PFSK-1 (cell line): ENCODE data around the gene GPC4.

Source experiments
- FOXP2 ChIP-seq: optimal IDR thresholded peaks from 2 replicates; pipeline ENCODE3; 2011; ENCODE audit warnings: borderline replicate concordance, control low read depth, inconsistent platforms; ENCODE audit not compliant: insufficient read depth; ENCODE audit errors: extremely low read length, extremely low read depth
- POLR2AphosphoS5 ChIP-seq: IDR thresholded peaks from 2 replicates; pipeline ENCODE4 v1.6.1; 2012; ENCODE audit warnings: low read depth, mild to moderate bottlenecking, control low read depth, low read length, moderate library complexity
- SIN3A ChIP-seq: IDR thresholded peaks from 2 replicates; pipeline ENCODE4 v1.6.1; 2012; ENCODE audit warnings: mild to moderate bottlenecking, low read length, moderate library complexity, borderline replicate concordance; ENCODE audit not compliant: insufficient read depth
- TAF1 ChIP-seq: IDR thresholded peaks from 2 replicates; pipeline ENCODE4 v1.6.1; 2012; ENCODE audit warnings: low read length, control low read depth, borderline replicate concordance; ENCODE audit not compliant: insufficient read depth
- TF ChIP-seq, protein P1 (sequence below), 2 experiments: IDR thresholded peaks; 2 replicates each; pipeline versions ENCODE4 v1.6.1 to v1.8.0; 2011 to 2012; ENCODE audit warnings: low read depth in 2 of 2, low read length in 2 of 2, control low read depth in 1 of 2, inconsistent platforms in 1 of 2, mild to moderate bottlenecking in 1 of 2, moderate library complexity in 1 of 2; ENCODE audit not compliant: insufficient read depth in 1 of 2

The GPC4 gene

DNA sequence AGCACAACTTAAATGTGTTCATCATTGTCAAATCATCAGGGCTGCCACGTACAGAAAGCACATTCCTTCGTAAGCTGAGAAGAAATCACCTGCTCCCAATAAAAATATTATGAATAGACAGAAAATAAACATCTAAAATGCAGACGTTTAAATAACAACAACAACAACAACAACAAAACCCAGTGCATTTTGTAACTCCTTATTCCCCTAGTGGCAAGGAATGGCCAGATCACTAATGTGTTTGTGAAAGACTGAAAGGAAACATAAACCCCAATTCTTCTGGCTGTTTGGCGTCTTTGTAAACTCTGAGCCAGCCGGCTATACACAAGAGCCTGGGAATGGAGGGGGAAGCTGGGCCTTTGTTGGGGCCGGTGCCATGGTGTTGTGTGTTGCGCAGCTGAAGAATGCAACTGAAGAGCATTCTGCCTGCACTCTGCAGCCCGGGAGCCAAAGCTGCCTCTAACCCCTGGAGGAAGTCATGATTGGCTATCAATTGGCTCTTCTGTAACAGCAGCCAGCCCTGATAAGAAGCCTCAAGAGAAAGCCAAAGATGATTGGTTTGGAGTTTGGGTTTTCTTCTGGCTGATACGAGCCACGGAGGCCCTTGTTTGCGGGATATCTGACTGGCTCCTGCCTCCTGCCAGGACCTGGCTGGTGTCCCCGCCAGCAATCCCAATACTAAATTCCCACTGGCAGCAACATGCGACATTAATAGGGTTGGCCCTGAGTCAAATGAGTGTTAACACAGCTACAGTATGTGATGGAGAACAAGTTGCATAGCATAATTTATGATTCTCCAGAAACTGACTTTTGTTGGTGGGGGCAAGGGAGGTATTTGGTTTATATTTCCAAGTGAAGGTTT lies 107.4 kb downstream of the GPC4 start:
- TF ChIP-seq, protein P1, sequence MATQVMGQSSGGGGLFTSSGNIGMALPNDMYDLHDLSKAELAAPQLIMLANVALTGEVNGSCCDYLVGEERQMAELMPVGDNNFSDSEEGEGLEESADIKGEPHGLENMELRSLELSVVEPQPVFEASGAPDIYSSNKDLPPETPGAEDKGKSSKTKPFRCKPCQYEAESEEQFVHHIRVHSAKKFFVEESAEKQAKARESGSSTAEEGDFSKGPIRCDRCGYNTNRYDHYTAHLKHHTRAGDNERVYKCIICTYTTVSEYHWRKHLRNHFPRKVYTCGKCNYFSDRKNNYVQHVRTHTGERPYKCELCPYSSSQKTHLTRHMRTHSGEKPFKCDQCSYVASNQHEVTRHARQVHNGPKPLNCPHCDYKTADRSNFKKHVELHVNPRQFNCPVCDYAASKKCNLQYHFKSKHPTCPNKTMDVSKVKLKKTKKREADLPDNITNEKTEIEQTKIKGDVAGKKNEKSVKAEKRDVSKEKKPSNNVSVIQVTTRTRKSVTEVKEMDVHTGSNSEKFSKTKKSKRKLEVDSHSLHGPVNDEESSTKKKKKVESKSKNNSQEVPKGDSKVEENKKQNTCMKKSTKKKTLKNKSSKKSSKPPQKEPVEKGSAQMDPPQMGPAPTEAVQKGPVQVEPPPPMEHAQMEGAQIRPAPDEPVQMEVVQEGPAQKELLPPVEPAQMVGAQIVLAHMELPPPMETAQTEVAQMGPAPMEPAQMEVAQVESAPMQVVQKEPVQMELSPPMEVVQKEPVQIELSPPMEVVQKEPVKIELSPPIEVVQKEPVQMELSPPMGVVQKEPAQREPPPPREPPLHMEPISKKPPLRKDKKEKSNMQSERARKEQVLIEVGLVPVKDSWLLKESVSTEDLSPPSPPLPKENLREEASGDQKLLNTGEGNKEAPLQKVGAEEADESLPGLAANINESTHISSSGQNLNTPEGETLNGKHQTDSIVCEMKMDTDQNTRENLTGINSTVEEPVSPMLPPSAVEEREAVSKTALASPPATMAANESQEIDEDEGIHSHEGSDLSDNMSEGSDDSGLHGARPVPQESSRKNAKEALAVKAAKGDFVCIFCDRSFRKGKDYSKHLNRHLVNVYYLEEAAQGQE (IDR thresholded peaks at IDR 0.05; ENCODE audit: insufficient read depth in 1 of 2, low read depth in 2 of 2, low read length in 2 of 2): no peak
- no peak for TF ChIP-seq FOXP2
- TF ChIP-seq SIN3A: no peak
- no peak for TF ChIP-seq TAF1
- no peak for TF ChIP-seq POLR2AphosphoS5

DNA sequence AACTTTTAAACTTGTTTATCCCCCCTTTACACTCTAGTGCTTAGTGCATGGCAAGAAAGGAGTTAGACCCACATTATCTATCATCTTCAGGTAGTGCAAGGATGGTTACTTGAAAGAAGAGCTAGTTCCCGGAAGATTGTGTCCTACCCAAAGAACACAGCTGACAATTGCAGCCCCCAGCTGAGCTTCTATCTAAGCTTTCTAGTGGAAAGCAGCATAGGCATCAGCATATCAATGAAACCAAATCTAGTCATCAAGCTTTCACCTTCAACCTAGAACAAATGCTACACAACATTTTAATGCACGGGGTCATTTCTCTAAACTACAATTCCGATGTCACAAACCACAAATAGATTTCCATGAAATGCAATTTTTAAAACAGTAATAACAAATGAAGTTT lies 108.2 kb downstream of the GPC4 start:
- TF ChIP-seq POLR2AphosphoS5: no peak
- TF ChIP-seq SIN3A: no peak
- TF ChIP-seq, protein P1 (IDR thresholded peaks at IDR 0.05; ENCODE audit: insufficient read depth in 1 of 2, low read depth in 2 of 2, low read length in 2 of 2): no peak
- no peak for TF ChIP-seq FOXP2
- no peak for TF ChIP-seq TAF1

GRCh38 chrX:133306316-133306715 lies 109.0 kb downstream of the GPC4 start:
- TF ChIP-seq FOXP2: no peak
- TF ChIP-seq, protein P1 (IDR thresholded peaks at IDR 0.05; ENCODE audit: insufficient read depth in 1 of 2, low read depth in 2 of 2, low read length in 2 of 2): no peak
- no peak for TF ChIP-seq TAF1
- no peak for TF ChIP-seq POLR2AphosphoS5
- TF ChIP-seq SIN3A: no peak

DNA sequence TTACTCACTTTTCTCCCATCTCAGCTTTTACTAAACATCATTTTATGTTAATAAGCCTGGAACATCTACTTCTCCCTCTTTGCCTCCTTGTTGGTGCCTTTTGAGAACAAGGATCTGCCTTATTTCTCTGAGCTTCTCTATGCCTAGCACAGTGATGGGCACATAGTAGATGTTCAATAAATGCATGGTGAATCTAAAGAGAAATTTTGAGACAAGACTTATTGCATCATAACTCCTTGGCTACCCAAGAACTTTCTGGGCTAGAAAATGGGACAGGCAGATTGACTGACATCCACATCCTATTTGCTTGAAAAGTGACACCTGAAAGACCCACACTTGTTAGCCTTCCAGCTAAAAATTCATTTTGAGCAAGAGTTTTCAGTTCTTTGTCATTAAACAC lies 109.9 kb downstream of the GPC4 start:
- TF ChIP-seq, protein P1 (IDR thresholded peaks at IDR 0.05; ENCODE audit: insufficient read depth in 1 of 2, low read depth in 2 of 2, low read length in 2 of 2): no peak
- TF ChIP-seq TAF1 (no peak), FOXP2 (no peak), SIN3A (no peak), POLR2AphosphoS5 (no peak)
